22Rv1 (cell line): ENCODE data around the gene PLD6.

Source experiments
- ZFX ChIP-seq: fragments of 450-650 bp; IDR thresholded peaks from 2 replicates; pipeline ENCODE4 v1.6.1; 2017; ENCODE audit warnings: antibody characterized with exemption, borderline replicate concordance
- TF ChIP-seq, protein P1 (sequence below): fragments of 450-650 bp; IDR thresholded peaks from 2 replicates; pipeline ENCODE4 v1.5.1; 2017; ENCODE audit warnings: mild to moderate bottlenecking

DNA sequence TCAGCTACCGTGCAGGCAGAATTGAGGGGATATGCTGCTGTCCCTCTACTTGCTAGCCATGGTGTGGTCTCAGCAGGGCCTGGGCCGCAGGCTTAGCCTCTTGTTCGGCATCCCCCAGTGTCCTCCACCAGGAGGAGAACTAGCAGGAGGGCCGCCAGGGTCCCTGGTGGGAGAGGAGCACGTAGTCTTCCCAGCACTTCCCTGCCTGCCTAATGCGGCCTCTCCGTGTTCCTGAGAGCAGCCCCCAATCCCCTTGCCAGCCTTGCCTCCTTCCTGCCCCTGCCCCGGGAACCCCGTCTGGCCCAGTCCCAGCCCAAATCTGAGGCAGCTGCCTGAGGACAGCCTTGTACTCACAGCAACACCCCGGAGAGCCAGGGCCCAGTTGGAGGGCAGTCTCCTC, 38.1 kb downstream of the PLD6 start:
- TF ChIP-seq, protein P1, sequence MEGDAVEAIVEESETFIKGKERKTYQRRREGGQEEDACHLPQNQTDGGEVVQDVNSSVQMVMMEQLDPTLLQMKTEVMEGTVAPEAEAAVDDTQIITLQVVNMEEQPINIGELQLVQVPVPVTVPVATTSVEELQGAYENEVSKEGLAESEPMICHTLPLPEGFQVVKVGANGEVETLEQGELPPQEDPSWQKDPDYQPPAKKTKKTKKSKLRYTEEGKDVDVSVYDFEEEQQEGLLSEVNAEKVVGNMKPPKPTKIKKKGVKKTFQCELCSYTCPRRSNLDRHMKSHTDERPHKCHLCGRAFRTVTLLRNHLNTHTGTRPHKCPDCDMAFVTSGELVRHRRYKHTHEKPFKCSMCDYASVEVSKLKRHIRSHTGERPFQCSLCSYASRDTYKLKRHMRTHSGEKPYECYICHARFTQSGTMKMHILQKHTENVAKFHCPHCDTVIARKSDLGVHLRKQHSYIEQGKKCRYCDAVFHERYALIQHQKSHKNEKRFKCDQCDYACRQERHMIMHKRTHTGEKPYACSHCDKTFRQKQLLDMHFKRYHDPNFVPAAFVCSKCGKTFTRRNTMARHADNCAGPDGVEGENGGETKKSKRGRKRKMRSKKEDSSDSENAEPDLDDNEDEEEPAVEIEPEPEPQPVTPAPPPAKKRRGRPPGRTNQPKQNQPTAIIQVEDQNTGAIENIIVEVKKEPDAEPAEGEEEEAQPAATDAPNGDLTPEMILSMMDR = no peak
- TF ChIP-seq ZFX = no peak
